CD4-positive, alpha-beta T cell treated with Interleukin-6 for 4 hours (primary cell): ENCODE data around the gene IFIH1.

Experiments used
- DNase-seq: peaks from one replicate; pipeline ENCODE4 v3.0.0-alpha.2; 2020; ENCODE audit warnings: mixed read lengths

The IFIH1 gene

GRCh38 chr2:162318328-162319180 is at the start of gene IFIH1:
Gene IFIH1 (minus strand): TSS chr2:162318684. CDS start chr2:162318307, 377 bp downstream.
- peak; percentile 76 for DNase-seq

- DNase-seq = no peak
These were observed 46.9 kb upstream of the IFIH1 start for GRCh38 chr2:162365392-162365791.

- DNase-seq = no peak
These were observed 26.1 kb upstream of the IFIH1 start for GRCh38 chr2:162344617-162344950.

- DNase-seq = peak; percentile 99
These were observed 25.5 kb upstream of the IFIH1 start, which contains the start of gene GCA for GRCh38 chr2:162343824-162344616. Gene GCA (plus strand): TSS chr2:162344132. CDS start chr2:162344249, 117 bp downstream.

- no peak for DNase-seq
These were observed 25.0 kb upstream of the IFIH1 start for GRCh38 chr2:162343492-162343823.

GRCh38 chr2:162342841-162343240 is 24.4 kb upstream of the IFIH1 start:
- DNase-seq = no peak

GRCh38 chr2:162342321-162342720 is 23.8 kb upstream of the IFIH1 start:
- DNase-seq = no peak

- DNase-seq = no peak
These were observed 22.3 kb upstream of the IFIH1 start for GRCh38 chr2:162340822-162341221.

- DNase-seq = no peak
These were observed 19.4 kb upstream of the IFIH1 start for GRCh38 chr2:162337868-162338267.

- peak; percentile 32 for DNase-seq
These were observed 15.5 kb upstream of the IFIH1 start for GRCh38 chr2:162333968-162334367.

GRCh38 chr2:162330881-162331280 is 12.4 kb upstream of the IFIH1 start:
- DNase-seq = no peak

- DNase-seq = no peak
These were observed 10.1 kb upstream of the IFIH1 start for GRCh38 chr2:162328424-162329157.

GRCh38 chr2:162327806-162328205 is 9.3 kb upstream of the IFIH1 start:
- no peak for DNase-seq

- DNase-seq = peak; percentile 49
These were observed 8.8 kb upstream of the IFIH1 start for GRCh38 chr2:162327134-162327769.

- no peak for DNase-seq
These were observed 6.5 kb upstream of the IFIH1 start for GRCh38 chr2:162324953-162325352.

GRCh38 chr2:162320864-162321517 is 2.5 kb upstream of the IFIH1 start:
- DNase-seq = no peak

GRCh38 chr2:162317861-162318327 is 590 bp downstream of the IFIH1 start:
- DNase-seq = no peak

GRCh38 chr2:162317058-162317742 is 1.3 kb downstream of the IFIH1 start:
- DNase-seq = no peak

GRCh38 chr2:162316590-162316989 is 1.9 kb downstream of the IFIH1 start:
- no peak for DNase-seq

- no peak for DNase-seq
These were observed 2.5 kb downstream of the IFIH1 start for GRCh38 chr2:162315938-162316337.

- DNase-seq = no peak
These were observed 5.6 kb downstream of the IFIH1 start for GRCh38 chr2:162312853-162313252.
